ENCODE results near the gene FAM185A.
"Not testable (repeated sequence)": the region's sequence is repeated elsewhere in the genome, so short reads cannot be mapped to it uniquely, and the experiment has no call there.

- not testable (repeated sequence) for TF ChIP-seq CTCF (conservative IDR thresholded peaks at IDR 0.05; ENCODE audit: low read depth, low read length); POLR2A (IDR thresholded peaks at IDR 0.05; ENCODE audit: low read depth, low read length); SMC3 (IDR thresholded peaks at IDR 0.05; ENCODE audit: low read depth, low read length); CHD1 (IDR thresholded peaks at IDR 0.05; ENCODE audit: low read depth, low read length); RAD21 (IDR thresholded peaks at IDR 0.05; ENCODE audit: low read length); MXI1 (IDR thresholded peaks at IDR 0.05; ENCODE audit: borderline replicate concordance, low read depth, low read length); RFX5 (IDR thresholded peaks at IDR 0.05; ENCODE audit: low read depth, low read length)
These were observed 41.7 kb downstream of the FAM185A start for GRCh38 chr7:102790364-102791100.
